Breast epithelium (tissue), 4 donors: ENCODE measurements around the gene SLC4A4. TPM values are rescaled to one million over a fixed set of nuclear protein-coding genes. Genes with fewer than 3 reads are reported as not detected.

Experiments used
- DNase-seq, 2 donors: peaks; one replicate each; pipeline ENCODE4 v3.0.0-alpha.2; 2019; ENCODE audit warnings: low spot score in 2 of 2
- H3K27ac ChIP-seq, 2 donors: fragments of 200-600 bp; sonication (generic) in 1 of 2; one replicate each; pipeline ENCODE4 v1.5.1; 2016 to 2019; ENCODE audit warnings: mild to moderate bottlenecking in 1 of 2
- H3K27me3 ChIP-seq, 2 donors: fragments of 200-600 bp; sonication (generic) in 1 of 2; one replicate each; pipeline versions ENCODE4 v1.5.1 to v1.6.0; 2017 to 2019; ENCODE audit warnings: control low read depth in 1 of 2, mild to moderate bottlenecking in 1 of 2
- H3K36me3 ChIP-seq: fragments of 200-600 bp; one replicate; pipeline ENCODE4 v1.5.1; 2019
- H3K4me1 ChIP-seq, 2 donors: fragments of 200-600 bp; sonication (generic); one replicate each; pipeline ENCODE4 v1.5.1; 2016 to 2019; ENCODE audit warnings: control low read depth in 1 of 2
- H3K4me3 ChIP-seq, 3 donors: fragments of 200-600 bp; sonication (generic); 1 replicate in 2 of 3; 2 replicates in 1 of 3; pipeline ENCODE4 v1.5.1; 2016 to 2019; ENCODE audit warnings: mild to moderate bottlenecking in 3 of 3, moderate library complexity in 2 of 3
- H3K9me3 ChIP-seq, 2 donors: fragments of 200-600 bp; sonication (generic) in 1 of 2; one replicate each; pipeline ENCODE4 v1.5.1; 2016 to 2019; ENCODE audit warnings: control low read depth in 1 of 2
- CTCF ChIP-seq, 3 donors: fragments of 450-650 bp; IDR thresholded peaks; one replicate each; pipeline ENCODE4 v1.5.1; 2016 to 2017; ENCODE audit warnings: antibody characterized with exemption in 3 of 3, mild to moderate bottlenecking in 3 of 3, moderate library complexity in 3 of 3
- POLR2A ChIP-seq: fragments of 450-650 bp; IDR thresholded peaks from one replicate; pipeline ENCODE4 v1.6.1; 2016; ENCODE audit warnings: antibody characterized with exemption, mild to moderate bottlenecking, moderate library complexity
- POLR2AphosphoS5 ChIP-seq, 3 donors: sonication (generic); formaldehyde crosslinking; IDR thresholded peaks; one replicate each; pipeline ENCODE4 v1.6.1; 2017; ENCODE audit warnings: antibody characterized with exemption in 3 of 3
- intact Hi-C: fragments of 100-400 bp; cut with DNase I; formaldehyde crosslinking; loops from one replicate; pipeline ENCODE4 v1.15.1; 2023; ENCODE audit warnings: low total_unique reads
- total RNA-seq, 3 donors: library from RNA; depleted of rRNA; stranded (reverse); fragments of >200 nt; gene quantifications; one replicate each; pipeline ENCODE4 v1.1.0, GENCODE V29; 2016

Gene SLC4A4
- total RNA-seq, 3 donors from 2014 or later = 1.3 to 6.7 (median 1.4) TPM

- Histone ChIP-seq H3K9me3 (no peaks in the 10 kb centered on the region), H3K27me3 (no peaks in the 10 kb centered on the region)
- intact Hi-C loops = no loop called here
These were observed 4.9 kb upstream of the SLC4A4 start for GRCh38 chr4:71333960-71334359.

GRCh38 chr4:71334465-71334882 is 4.3 kb upstream of the SLC4A4 start:
- no peak for DNase-seq
- TF ChIP-seq POLR2AphosphoS5 (IDR thresholded peaks at IDR 0.05) = no peak
- Histone ChIP-seq H3K4me1 (no peaks in the 10 kb centered on the region), H3K36me3 (no peaks in the 10 kb centered on the region), H3K27ac (no peak overlapping the region), H3K27me3 (no peaks in the 10 kb centered on the region), H3K9me3 (no peaks in the 10 kb centered on the region), H3K4me3 (no peak overlapping the region)
- intact Hi-C loops = no loop called here

More at GRCh38 chr4:71333960-71334359, 4.9 kb upstream of the SLC4A4 start:
- DNase-seq = no peak
- Histone ChIP-seq H3K36me3 (no peaks in the 10 kb centered on the region), H3K27ac (no peak overlapping the region), H3K4me3 (no peak overlapping the region), H3K4me1 (no peaks in the 10 kb centered on the region)
- TF ChIP-seq POLR2AphosphoS5 (IDR thresholded peaks at IDR 0.05) = no peak
- TF ChIP-seq CTCF (IDR thresholded peaks at IDR 0.05) = no peak
- TF ChIP-seq POLR2A = no peak

- no peaks in the 10 kb centered on the region for H3K36me3 ChIP-seq
- no peak overlapping the region for H3K4me3 ChIP-seq
- no peaks in the 10 kb centered on the region for H3K9me3 ChIP-seq
- TF ChIP-seq CTCF (IDR thresholded peaks at IDR 0.05) (no peak), POLR2A (no peak), POLR2AphosphoS5 (IDR thresholded peaks at IDR 0.05) (no peak)
- no peak overlapping the region for H3K27ac ChIP-seq
- no peaks in the 10 kb centered on the region for H3K4me1 ChIP-seq
- no peaks in the 10 kb centered on the region for H3K27me3 ChIP-seq
- DNase-seq = no peak
- intact Hi-C loops = loop anchor here (2.0 kb wide), 1 partner anchor 29 kb away; no protein-coding TSS in a partner anchor
These were observed 5.0 kb downstream of the SLC4A4 start for GRCh38 chr4:71343670-71344466.

GRCh38 chr4:71346710-71347109 is 7.9 kb downstream of the SLC4A4 start:
- Histone ChIP-seq H3K27me3 (no peaks in the 10 kb centered on the region), H3K27ac (no peak overlapping the region), H3K4me1 (no peaks in the 10 kb centered on the region), H3K4me3 (no peak overlapping the region), H3K9me3 (no peaks in the 10 kb centered on the region), H3K36me3 (no peaks in the 10 kb centered on the region)
- DNase-seq = no peak
- TF ChIP-seq CTCF (IDR thresholded peaks at IDR 0.05) = no peak
- TF ChIP-seq POLR2A = no peak
- TF ChIP-seq POLR2AphosphoS5 (IDR thresholded peaks at IDR 0.05) = no peak
- intact Hi-C loops = loop anchor here (2.0 kb wide), 1 partner anchor 38 kb away; no protein-coding TSS in a partner anchor

GRCh38 chr4:71348586-71348985 is 9.8 kb downstream of the SLC4A4 start:
- no peak for DNase-seq
- no peaks in the 10 kb centered on the region for H3K4me1 ChIP-seq
- no peak overlapping the region for H3K4me3 ChIP-seq
- no peak overlapping the region for H3K27ac ChIP-seq
- H3K36me3 ChIP-seq = no peaks in the 10 kb centered on the region
- no peaks in the 10 kb centered on the region for H3K27me3 ChIP-seq
- TF ChIP-seq POLR2AphosphoS5 (IDR thresholded peaks at IDR 0.05) = no peak
- TF ChIP-seq CTCF (IDR thresholded peaks at IDR 0.05) = no peak
- TF ChIP-seq POLR2A = no peak
- intact Hi-C loops = no loop called here
- no peaks in the 10 kb centered on the region for H3K9me3 ChIP-seq
